OCI-LY3 (cell line): Measurements from ENCODE around the gene MYOF.

Source experiments
- H2AFZ ChIP-seq: fragments of 200-600, 300-600 bp; shearing (Covaris generic); 2 replicates; pipeline ENCODE4 v1.6.0; 2014; ENCODE audit warnings: antibody characterized with exemption, low read depth, low read length
- H3K27ac ChIP-seq: fragments of 200-600, 300-600 bp; sonication (generic); 2 replicates; pipeline ENCODE4 v1.5.1; 2014; ENCODE audit warnings: mild to moderate bottlenecking, low read length, moderate library complexity, mixed read lengths
- H3K27me3 ChIP-seq: fragments of 200-600, 300-600 bp; sonication (generic); 2 replicates; pipeline ENCODE4 v1.6.1; 2014; ENCODE audit warnings: low read depth, low read length, mixed read lengths
- H3K36me3 ChIP-seq: fragments of 200-600, 300-600 bp; sonication (generic); replicated peaks from 2 replicates; pipeline ENCODE3; 2014; ENCODE audit warnings: low read depth, low read length, mixed read lengths
- H3K4me1 ChIP-seq: fragments of 300-600, 200-600 bp; sonication (generic); 2 replicates; pipeline ENCODE4 v1.6.1; 2014; ENCODE audit warnings: low read length, mixed read lengths
- H3K4me2 ChIP-seq: fragments of 200-600, 300-600 bp; sonication (generic); 2 replicates; pipeline ENCODE4 v1.6.1; 2014; ENCODE audit warnings: low read length, mixed read lengths
- H3K4me3 ChIP-seq: fragments of 300-600, 200-600 bp; sonication (generic); 2 replicates; pipeline ENCODE4 v1.5.1; 2014; ENCODE audit warnings: antibody characterized with exemption, mild to moderate bottlenecking, low read length, moderate library complexity
- H3K79me2 ChIP-seq: fragments of 300-600, 200-600 bp; shearing (Covaris generic); 2 replicates; pipeline ENCODE4 v1.6.1; 2014; ENCODE audit warnings: mild to moderate bottlenecking, low read length, mixed read lengths
- H3K9ac ChIP-seq: fragments of 300-600, 200-600 bp; shearing (Covaris generic); 2 replicates; pipeline ENCODE4 v1.6.0; 2014; ENCODE audit warnings: mild to moderate bottlenecking, low read length, moderate library complexity
- H3K9me3 ChIP-seq: fragments of 200-600, 300-600 bp; shearing (Covaris generic); 2 replicates; pipeline ENCODE4 v1.6.1; 2014; ENCODE audit warnings: low read length, mixed read lengths; ENCODE audit not compliant: insufficient read depth
- H4K20me1 ChIP-seq: fragments of 200-600, 300-600 bp; sonication (generic); 2 replicates; pipeline ENCODE4 v1.6.1; 2016; ENCODE audit warnings: low read length, mixed read lengths; ENCODE audit not compliant: insufficient read depth
- CTCF ChIP-seq: fragments of 200-600, 300-600 bp; sonication (generic); IDR thresholded peaks from 2 replicates; pipeline ENCODE4 v1.5.1; 2014; ENCODE audit warnings: antibody characterized with exemption, low read length, low read depth
- EZH2phosphoT487 ChIP-seq: fragments of 200-600 bp; shearing (Covaris generic); IDR thresholded peaks from 2 replicates; pipeline ENCODE4 v1.6.1; 2018; ENCODE audit warnings: antibody characterized with exemption, mixed run types, low read depth

MYOF gene

DNA sequence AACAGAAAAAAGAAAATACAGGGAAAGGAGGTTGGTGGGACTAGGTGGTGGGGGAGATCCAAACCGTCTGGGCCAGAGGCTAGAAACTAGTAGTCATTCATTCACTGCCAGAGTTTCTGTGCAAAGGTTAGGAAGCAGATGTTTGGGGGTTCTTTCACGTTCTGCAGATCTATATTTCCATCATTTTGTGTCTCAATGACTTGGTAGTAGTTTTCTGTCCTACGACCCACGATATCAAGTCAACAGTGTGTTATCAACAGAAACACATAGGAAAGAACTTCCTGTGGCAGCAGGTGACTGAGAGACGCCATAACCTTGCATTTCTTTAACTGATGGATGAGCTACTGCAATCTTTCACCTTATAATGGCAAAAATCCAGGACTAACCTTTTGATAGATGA, 16.0 kb upstream of the MYOF start:
- H3K36me3 ChIP-seq, result peaks cover 18% of the 10 kb centered on the region
- TF ChIP-seq EZH2phosphoT487 (no peak), CTCF (no peak)
- no peaks in the 10 kb centered on the region for H4K20me1 ChIP-seq
- no peak overlapping the region; the same call in 1 of the 2 replicates for H3K9ac ChIP-seq
- peaks cover 23% of the 10 kb centered on the region for H3K4me1 ChIP-seq
- H3K4me3 ChIP-seq, result peak overlapping the region; percentile 99
- H2AFZ ChIP-seq, result no peak overlapping the region
- no peak overlapping the region for H3K27ac ChIP-seq
- peak overlapping the region; percentile 77 for H3K4me2 ChIP-seq
- peaks cover 45% of the 10 kb centered on the region for H3K79me2 ChIP-seq
- no peaks in the 10 kb centered on the region for H3K9me3 ChIP-seq
- H3K27me3 ChIP-seq, result no peaks in the 10 kb centered on the region

- H2AFZ ChIP-seq, result peak within 1 kb of the TSS; percentile 79
- peak within 1 kb of the TSS; percentile 99 for H3K4me3 ChIP-seq
- H4K20me1 ChIP-seq, result no peaks in the 10 kb centered on the region
- H3K9ac ChIP-seq, result peak within 1 kb of the TSS; percentile 91
- peaks cover 9% of the 10 kb centered on the region for H3K36me3 ChIP-seq
- H3K9me3 ChIP-seq, result no peaks in the 10 kb centered on the region
- TF ChIP-seq EZH2phosphoT487, result no peak
- TF ChIP-seq CTCF, result no peak
- H3K79me2 ChIP-seq, result peaks cover 41% of the 10 kb centered on the region
- peaks cover 11% of the 10 kb centered on the region; the same call in 1 of the 2 replicates for H3K4me1 ChIP-seq
- H3K4me2 ChIP-seq, result peak within 1 kb of the TSS; percentile 95
- H3K27ac ChIP-seq, result peak within 1 kb of the TSS; percentile 67
- H3K27me3 ChIP-seq, result no peaks in the 10 kb centered on the region
Measured at GRCh38 chr10:93496322-93497041, 14.3 kb upstream of the MYOF start, which contains the start of gene CEP55. Gene CEP55 (plus strand): TSS chr10:93496612. CDS start chr10:93500052, 3,440 bp downstream.

DNA sequence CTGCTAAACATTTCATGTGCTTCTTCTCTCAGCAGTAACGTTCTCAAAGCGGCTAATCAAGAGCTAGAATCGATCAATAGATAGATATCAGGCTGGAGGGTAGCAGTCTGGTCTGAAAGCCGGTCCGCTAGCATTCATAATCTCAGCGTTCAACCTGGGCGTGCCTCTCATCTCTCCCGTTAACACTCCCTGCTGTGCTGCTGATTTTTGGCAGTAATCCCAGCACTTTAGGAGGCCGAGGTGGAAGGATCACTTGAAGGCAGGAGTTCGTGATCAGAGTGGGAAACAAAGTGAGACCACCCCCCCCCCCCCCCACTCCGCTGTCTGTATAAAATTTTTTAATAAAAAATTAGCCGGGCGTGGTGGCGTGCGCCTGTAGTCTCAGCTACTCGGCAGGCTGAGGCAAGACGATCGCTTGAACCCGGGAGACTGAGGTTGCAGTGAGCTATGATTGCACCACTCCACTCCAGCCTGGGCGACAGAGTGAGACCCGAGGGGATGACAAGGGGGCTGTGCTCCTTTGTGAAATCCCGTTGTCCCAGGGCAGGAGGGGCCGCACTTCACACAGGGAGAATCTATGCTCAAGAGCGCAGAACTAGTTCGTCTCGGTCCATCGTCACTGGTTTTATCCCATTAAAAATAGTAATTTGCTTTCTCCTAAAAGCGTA, 13.7 kb upstream of the MYOF start:
- H3K36me3 ChIP-seq, result peaks cover 9% of the 10 kb centered on the region
- H3K4me1 ChIP-seq, result peaks cover 11% of the 10 kb centered on the region; the same call in 1 of the 2 replicates
- peak overlapping the region; percentile 95 for H3K4me2 ChIP-seq
- H3K27ac ChIP-seq, result no peak overlapping the region
- TF ChIP-seq EZH2phosphoT487 (no peak), CTCF (no peak)
- peak overlapping the region; percentile 79 for H2AFZ ChIP-seq
- peaks cover 41% of the 10 kb centered on the region for H3K79me2 ChIP-seq
- H4K20me1 ChIP-seq, result no peaks in the 10 kb centered on the region
- H3K4me3 ChIP-seq, result peak overlapping the region; percentile 99
- H3K9ac ChIP-seq, result peak overlapping the region; percentile 76
- H3K9me3 ChIP-seq, result no peaks in the 10 kb centered on the region
- no peaks in the 10 kb centered on the region for H3K27me3 ChIP-seq

GRCh38 chr10:93494494-93494893, 12.4 kb upstream of the MYOF start:
- peaks cover 11% of the 10 kb centered on the region; the same call in 1 of the 2 replicates for H3K4me1 ChIP-seq
- no peak overlapping the region for H3K4me3 ChIP-seq
- H3K4me2 ChIP-seq, result no peak overlapping the region
- H3K9ac ChIP-seq, result no peak overlapping the region
- TF ChIP-seq EZH2phosphoT487 (no peak), CTCF (no peak)
- H3K9me3 ChIP-seq, result no peaks in the 10 kb centered on the region
- H3K79me2 ChIP-seq, result peaks cover 28% of the 10 kb centered on the region
- H3K36me3 ChIP-seq, result no peaks in the 10 kb centered on the region
- H3K27ac ChIP-seq, result no peak overlapping the region
- H3K27me3 ChIP-seq, result no peaks in the 10 kb centered on the region
- H4K20me1 ChIP-seq, result no peaks in the 10 kb centered on the region
- no peak overlapping the region for H2AFZ ChIP-seq
